Subcutaneous adipose tissue (tissue), 4 donors: Measurements from ENCODE around the gene COL6A1. TPM values are rescaled to one million over a fixed set of nuclear protein-coding genes. Genes with fewer than 3 reads are reported as not detected.

Experiments used
- total RNA-seq, 4 donors: library from RNA; depleted of rRNA; stranded (reverse); fragments of >200 nt; gene quantifications; one replicate each; pipeline ENCODE4 v1.1.0, GENCODE V29; 2016
- TF ChIP-seq, protein P1 (sequence below): fragments of 450-650 bp; IDR thresholded peaks from one replicate; pipeline ENCODE4 v1.5.1; 2016; ENCODE audit warnings: low read depth, mild to moderate bottlenecking, control low read depth, antibody characterized with exemption, moderate library complexity

Gene COL6A1
- total RNA-seq, 4 donors from 2014 or later, result 199 to 567 (median 554) TPM

DNA sequence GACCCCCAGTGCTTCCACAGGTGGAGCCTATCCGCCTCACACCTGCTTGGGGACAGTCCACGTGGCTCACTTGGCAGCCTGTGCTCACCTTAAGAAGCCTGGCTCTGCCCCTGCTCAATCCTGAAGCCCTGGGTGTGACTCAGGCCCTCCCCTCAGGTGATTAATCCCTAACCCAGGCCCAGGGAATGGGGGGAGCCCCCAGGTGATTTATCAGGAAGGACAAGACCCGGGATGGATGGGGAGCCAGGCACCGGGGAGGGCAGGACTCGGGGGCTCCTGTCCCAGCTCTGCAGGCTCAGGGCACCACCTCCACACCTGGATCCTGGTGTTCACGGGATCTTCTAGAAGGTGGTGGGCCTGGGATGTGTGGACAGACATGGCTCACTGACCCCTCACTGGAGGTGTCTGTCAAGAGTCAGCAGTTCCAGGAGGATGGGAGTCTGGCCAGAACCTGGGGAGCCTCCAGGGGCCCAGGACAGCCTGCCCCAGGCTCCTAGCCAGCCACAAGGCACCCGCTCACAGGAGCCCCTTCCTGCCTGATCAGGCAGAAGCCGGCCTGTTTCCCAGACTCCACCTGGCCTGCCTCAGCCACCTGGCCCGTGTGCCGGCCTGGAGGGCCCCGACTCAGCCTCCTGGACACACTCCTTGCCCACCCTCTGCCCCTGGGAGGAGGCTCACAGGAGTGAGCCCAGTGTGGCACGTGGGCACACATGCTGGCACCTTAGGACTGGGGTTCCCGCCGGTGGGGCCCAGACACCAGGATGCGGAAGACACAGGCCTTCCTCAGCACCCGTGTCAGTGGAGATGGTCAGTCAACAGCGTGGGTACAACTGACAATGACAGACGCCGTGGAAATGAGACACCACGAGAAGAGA is 38.6 kb upstream of the COL6A1 start:
- TF ChIP-seq, protein P1, sequence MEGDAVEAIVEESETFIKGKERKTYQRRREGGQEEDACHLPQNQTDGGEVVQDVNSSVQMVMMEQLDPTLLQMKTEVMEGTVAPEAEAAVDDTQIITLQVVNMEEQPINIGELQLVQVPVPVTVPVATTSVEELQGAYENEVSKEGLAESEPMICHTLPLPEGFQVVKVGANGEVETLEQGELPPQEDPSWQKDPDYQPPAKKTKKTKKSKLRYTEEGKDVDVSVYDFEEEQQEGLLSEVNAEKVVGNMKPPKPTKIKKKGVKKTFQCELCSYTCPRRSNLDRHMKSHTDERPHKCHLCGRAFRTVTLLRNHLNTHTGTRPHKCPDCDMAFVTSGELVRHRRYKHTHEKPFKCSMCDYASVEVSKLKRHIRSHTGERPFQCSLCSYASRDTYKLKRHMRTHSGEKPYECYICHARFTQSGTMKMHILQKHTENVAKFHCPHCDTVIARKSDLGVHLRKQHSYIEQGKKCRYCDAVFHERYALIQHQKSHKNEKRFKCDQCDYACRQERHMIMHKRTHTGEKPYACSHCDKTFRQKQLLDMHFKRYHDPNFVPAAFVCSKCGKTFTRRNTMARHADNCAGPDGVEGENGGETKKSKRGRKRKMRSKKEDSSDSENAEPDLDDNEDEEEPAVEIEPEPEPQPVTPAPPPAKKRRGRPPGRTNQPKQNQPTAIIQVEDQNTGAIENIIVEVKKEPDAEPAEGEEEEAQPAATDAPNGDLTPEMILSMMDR, result no peak

DNA sequence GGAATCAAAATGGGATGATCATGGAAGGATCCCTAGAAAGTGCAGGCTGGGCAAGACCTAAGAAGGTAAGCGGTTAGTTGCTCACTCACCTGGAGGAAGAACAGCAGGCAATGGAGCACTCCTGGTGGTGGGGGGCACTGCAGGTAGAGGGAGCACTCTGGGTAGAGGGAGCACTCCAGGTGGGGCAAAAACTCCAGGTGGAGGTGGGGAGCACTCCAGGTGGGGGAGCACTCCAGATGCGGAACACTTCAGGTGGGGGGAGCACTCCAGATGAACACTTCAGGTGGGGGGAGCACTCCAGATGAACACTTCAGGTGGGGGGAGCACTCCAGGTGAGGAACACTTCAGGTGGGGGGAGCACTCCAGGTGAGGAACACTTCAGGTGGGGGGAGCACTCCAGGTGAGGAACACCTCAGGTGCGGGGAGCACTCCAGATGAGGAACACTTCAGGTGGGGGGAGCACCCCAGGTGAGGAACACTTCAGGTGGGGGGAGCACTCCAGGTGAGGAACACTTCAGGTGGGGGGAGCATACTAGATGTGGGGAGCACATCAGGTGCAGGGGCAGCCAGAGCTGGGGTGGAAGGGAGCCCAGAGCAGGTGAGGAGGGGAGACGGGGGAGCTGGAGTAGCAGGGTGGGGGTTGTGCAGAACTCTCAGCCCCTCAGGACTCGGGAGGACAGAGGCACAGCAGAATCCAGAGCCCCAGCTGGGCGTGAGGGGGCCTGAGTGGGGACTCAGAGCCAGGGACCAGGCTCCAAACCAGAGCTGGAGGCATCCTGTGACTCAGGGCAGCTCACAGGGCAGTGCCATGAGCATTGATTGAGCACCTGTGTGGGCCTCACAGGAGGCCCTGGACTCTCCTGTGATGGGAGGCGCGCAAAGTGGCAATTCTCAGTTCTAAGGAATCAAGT is 37.7 kb upstream of the COL6A1 start:
- TF ChIP-seq, protein P1, result no peak

DNA sequence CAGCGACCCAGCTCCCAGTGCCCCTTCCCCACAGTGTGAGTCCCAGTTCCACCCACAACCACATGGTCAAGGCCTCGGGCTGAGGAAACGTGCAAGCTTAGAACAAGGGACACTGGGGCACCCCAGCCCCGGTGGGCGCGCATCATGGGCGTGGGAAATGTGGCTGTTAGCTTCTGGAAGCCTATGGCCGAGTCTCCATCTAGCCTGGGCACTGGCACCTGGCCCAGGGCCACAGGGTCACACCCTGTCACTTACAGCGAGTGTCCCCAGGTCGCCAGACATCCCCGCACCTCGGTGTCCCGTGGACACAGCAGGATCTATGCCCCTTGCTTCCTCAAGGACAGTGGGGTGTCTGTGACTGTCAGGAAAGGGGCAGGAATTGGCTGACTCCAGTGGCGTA is 37.0 kb upstream of the COL6A1 start:
- TF ChIP-seq, protein P1, result no peak

DNA sequence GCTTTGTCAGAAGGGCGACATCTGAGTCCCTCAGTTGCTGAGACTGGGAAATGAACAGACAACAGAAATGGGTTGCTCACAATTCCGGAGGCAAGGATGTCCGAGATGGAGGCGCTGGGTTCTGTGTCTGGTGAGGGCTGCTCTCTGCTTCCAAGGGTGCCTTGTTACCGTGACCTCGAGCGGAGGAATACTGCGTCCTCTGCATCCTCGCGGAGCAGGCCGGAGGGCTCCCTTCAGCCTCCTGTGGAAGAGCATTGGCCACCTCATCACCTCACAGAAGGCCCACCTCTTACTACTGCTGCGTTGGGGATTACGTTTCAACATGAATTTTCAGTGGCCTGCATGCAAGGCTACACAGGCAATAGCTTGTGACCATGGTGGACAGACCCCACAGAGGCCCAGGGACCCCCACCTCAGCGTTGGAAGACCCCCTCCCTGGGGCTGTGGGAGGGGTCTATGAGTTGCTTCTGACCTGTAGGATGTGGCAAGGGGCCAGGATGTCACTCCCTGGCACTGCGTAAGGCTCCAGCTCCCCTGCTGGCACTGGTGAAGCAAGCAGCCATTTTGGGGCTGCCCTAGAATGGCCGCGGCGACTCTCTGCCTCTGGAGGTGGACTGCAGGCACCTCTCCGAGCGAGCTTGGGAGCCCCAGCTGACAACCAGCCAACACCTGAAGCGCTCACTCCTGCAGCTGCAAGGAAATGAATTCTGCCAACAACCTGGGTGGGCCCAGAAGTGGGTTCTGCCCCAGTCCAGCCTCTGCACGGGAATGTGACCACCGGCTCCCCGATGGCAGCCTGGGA is 36.3 kb upstream of the COL6A1 start:
- TF ChIP-seq, protein P1, result no peak

DNA sequence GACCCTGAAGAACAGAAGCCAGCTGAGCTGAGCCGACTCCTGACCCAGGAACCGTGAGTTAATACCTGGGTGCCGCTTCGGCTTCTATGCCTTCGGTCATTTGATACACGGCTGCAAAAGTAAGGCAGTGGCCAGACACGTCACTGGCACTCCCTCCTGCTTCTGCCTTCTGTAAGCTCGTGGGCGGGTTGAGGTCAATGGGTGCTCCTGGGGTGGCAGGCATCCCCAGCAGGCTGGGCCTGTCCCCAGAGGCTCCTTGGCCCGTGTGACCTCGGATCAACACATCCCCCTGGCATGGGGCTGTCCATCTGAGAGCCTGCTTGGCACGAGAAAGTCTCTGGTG is 35.7 kb upstream of the COL6A1 start:
- TF ChIP-seq, protein P1, result no peak

DNA sequence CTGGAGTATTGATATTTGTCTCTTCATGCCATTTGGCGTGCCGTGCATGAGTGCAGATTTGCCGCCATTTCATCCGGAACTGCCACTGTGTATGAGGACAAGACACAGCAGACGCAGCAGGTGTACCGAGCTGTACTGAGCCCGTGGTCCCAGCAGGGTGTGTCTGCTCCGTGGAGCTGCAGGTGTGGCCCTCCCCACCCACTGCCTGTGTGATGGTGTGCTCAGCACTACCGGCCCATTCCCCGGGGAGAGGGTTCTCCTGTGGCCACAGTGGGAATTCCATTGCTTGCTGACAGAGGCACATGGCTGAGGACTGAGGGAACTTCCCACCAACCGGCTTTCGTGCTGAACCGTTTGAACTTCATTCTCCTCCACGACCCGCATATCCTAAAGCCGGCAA is 34.3 kb upstream of the COL6A1 start:
- TF ChIP-seq, protein P1, result no peak
